Stimulated activated CD4-positive, alpha-beta T cell treated with anti-CD3 and anti-CD28 coated beads, Interleukin-1b, Interleukin-23, amount 100 ng/mL, for 24 hours (primary cell): ENCODE measurements around the gene MYO15A.

ENCODE experiments used
- DNase-seq, 4 experiments: peaks; one replicate each; pipeline ENCODE4 v3.0.0-alpha.2; 2020; ENCODE audit warnings: low read depth in 4 of 4, low spot score in 1 of 4

The MYO15A gene

GRCh38 chr17:18156171-18156975, 47.8 kb downstream of the MYO15A start:
- DNase-seq, result no peak

- DNase-seq, result no peak
Measured at GRCh38 chr17:18156976-18157280, 48.4 kb downstream of the MYO15A start.

- DNase-seq, result no peak
Measured at GRCh38 chr17:18157354-18157985, 48.9 kb downstream of the MYO15A start.

GRCh38 chr17:18158022-18158600, 49.6 kb downstream of the MYO15A start:
- peak; percentile 88 to 97 (median 93) for DNase-seq

- no peak for DNase-seq
Measured at GRCh38 chr17:18159551-18160120, 51.1 kb downstream of the MYO15A start.

GRCh38 chr17:18160128-18160856, 51.7 kb downstream of the MYO15A start:
- DNase-seq, result no peak

- no peak for DNase-seq
Measured at GRCh38 chr17:18161207-18162145, 52.9 kb downstream of the MYO15A start.

GRCh38 chr17:18163547-18163946, 55.0 kb downstream of the MYO15A start:
- no peak for DNase-seq

- no peak for DNase-seq
Measured at GRCh38 chr17:18166894-18167293, 58.3 kb downstream of the MYO15A start.

- DNase-seq, result no peak
Measured at GRCh38 chr17:18167421-18167820, 58.9 kb downstream of the MYO15A start.

GRCh38 chr17:18172531-18173278, 64.1 kb downstream of the MYO15A start:
- no peak for DNase-seq

- DNase-seq, result no peak
Measured at GRCh38 chr17:18173740-18174139, 65.2 kb downstream of the MYO15A start.

GRCh38 chr17:18176176-18176575, 67.6 kb downstream of the MYO15A start:
- DNase-seq, result no peak

- no peak for DNase-seq
Measured at GRCh38 chr17:18177133-18177532, 68.6 kb downstream of the MYO15A start.

GRCh38 chr17:18177722-18178121, 69.2 kb downstream of the MYO15A start:
- no peak for DNase-seq

- DNase-seq, result no peak
Measured at GRCh38 chr17:18179196-18179595, 70.6 kb downstream of the MYO15A start.

- DNase-seq, result no peak
Measured at GRCh38 chr17:18179804-18180203, 71.2 kb downstream of the MYO15A start.

- peak in 3 of 4 experiments; percentile 8 to 61 (median 36) for DNase-seq
Measured at GRCh38 chr17:18181358-18181757, 72.8 kb downstream of the MYO15A start.

GRCh38 chr17:18182110-18182977, 73.8 kb downstream of the MYO15A start:
- DNase-seq, result no peak
